HG03064 (cell line): ENCODE measurements around the gene SNTG2.
"Not testable (repeated sequence)": the region's sequence is repeated elsewhere in the genome, so short reads cannot be mapped to it uniquely, and the experiment has no call there.

Experiments
- ATAC-seq: cut with Tn5 transposase; IDR thresholded peaks from one replicate; pipeline ENCODE4 v1.9.1; 2021; ENCODE audit warnings: low read depth; ENCODE audit not compliant: unreplicated experiment

The SNTG2 gene

DNA sequence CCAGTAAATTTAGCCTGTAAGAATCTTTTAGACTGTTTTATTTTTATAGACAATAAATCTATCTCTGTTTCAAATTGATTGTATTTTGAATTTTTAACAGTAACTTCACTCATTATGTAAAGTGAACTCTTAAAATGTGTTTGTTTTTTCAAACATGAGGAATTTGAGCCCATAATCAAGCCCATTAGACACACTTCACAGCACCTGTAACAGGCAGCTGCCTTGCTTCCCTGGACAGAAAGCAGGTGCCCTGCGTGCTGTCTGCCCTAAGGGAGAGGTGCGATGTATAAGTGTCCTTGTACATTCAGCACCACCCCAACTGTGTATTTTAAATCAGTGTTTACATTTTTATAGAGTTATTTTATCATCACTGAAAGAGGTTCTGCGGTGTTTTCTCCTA, 276.1 kb downstream of the SNTG2 start:
- no peak for ATAC-seq

DNA sequence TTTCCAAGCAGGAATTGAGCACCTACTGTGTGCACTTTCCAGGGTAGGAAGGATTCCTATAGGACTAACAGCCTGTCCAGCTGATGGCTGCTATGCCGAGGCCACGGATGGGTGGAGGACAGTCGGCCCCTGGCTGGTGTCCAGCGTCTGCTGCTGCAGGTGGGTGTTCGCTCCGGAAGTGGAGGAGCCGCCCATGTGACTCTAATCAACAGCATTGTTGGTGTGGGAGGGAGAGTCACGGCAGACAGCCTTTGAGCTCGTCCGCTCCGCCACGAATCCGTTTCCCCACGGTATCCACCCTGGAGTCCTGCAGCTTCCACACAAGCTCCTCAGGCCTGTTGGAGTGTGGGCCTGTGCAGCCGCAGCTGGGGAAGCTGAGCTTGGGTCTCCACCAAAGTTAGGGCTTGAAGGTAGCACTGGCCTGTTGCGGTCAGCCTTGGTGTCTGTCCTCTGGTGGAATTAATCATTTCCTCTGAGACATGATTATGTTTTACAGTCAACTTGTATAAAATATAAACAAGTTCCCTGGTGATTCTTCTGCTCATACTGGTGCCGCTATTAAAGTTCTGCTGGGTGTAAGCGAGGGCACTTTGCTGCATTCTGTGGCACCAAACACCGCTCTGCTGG, 276.7 kb downstream of the SNTG2 start:
- no peak for ATAC-seq

- ATAC-seq, result not testable (repeated sequence)
Observed at GRCh38 chr2:1229596-1229995, 278.9 kb downstream of the SNTG2 start.

DNA sequence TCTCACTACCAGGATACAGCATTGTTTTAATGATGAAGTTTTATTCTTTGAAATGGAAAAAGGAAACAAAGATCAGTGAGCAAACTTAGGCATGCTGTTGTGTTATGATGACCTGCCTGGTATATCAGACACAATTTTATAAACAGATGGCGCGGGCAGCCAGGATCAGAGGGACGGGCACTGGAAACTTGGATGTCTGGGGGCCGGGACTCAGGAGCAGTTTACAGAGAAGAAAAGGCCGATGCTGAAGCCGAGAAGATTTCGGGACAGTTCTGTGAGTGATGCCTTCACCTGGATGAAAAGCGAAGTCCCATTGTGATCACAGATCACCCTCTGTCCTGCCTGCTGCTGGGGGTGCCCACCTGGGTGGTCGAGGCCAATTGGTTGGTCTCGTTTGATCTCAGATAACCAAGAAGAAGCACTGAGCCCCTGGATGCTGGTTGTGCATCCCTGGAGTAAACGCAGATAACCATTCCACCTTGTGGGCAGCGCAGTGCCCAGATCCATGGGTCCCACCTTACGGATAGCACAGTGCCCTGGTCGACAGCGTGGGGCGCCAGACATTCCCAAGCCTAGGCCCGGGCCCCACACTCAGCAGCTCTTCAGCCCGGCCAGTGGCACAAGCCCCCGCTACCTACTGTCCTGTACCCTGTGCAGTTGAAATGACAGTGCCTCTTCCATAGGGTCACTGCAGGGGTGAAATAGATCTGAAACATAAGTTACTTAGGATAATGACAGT, 279.7 kb downstream of the SNTG2 start:
- ATAC-seq, result no peak

DNA sequence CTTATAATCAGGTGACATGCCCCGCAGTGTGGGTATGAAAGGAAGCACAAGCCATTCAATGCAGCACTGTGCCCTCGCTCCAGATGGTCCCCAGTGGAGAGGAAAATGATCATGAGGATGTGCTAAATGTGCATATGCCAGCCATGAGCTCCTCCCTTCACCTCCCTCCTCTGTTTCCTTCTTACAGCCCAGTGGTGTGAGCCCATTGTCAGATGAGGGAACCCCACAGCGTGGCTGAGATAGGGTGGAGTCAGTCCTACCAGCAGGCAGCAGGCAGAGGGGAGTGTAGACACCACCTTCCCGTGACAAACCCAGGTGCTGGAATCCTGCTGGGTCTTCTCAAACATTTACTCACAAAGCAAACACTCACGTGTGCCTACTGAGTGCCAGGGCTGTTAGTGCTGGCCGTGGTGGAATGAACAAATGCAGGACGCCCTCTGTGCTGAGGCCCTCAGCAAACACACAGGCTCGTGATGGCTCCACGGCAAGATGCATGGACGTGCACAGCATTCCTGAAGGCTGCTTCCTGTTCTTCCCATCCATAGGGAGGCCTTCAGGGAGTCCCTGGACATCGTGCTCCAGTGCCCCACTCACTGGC, 280.9 kb downstream of the SNTG2 start:
- no peak for ATAC-seq

- no peak for ATAC-seq
Observed at GRCh38 chr2:1233281-1233680, 282.6 kb downstream of the SNTG2 start.

GRCh38 chr2:1234731-1235308, 284.2 kb downstream of the SNTG2 start:
- ATAC-seq, result no peak

- ATAC-seq, result no peak
Observed at GRCh38 chr2:1235806-1236205, 285.2 kb downstream of the SNTG2 start.

GRCh38 chr2:1236606-1237005, 286.0 kb downstream of the SNTG2 start:
- ATAC-seq, result no peak

DNA sequence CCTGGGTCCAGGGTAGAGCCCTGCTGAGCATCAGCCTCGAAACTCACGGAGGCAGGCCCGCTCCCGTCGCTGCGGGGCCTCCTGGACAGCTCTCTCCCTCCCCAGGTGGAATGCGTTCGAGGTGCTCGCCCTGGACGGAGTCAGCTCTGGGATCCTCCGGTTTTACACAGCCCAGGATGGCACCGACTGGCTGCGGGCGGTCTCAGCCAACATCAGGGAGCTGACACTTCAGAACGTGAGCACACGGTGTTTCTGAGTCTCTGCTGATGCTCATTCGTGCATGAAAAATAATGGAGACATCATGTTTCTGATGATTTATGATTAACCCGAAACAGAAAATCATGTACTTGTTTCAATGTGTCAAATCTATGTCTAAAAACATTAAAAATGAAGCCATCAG, 287.1 kb downstream of the SNTG2 start:
- no peak for ATAC-seq

GRCh38 chr2:1238598-1239138, 288.0 kb downstream of the SNTG2 start:
- ATAC-seq, result no peak

- no peak for ATAC-seq
Observed at GRCh38 chr2:1245193-1245592, 294.5 kb downstream of the SNTG2 start.

GRCh38 chr2:1246239-1246638, 295.6 kb downstream of the SNTG2 start:
- no peak for ATAC-seq

GRCh38 chr2:1246991-1247390, 296.3 kb downstream of the SNTG2 start:
- ATAC-seq, result no peak

DNA sequence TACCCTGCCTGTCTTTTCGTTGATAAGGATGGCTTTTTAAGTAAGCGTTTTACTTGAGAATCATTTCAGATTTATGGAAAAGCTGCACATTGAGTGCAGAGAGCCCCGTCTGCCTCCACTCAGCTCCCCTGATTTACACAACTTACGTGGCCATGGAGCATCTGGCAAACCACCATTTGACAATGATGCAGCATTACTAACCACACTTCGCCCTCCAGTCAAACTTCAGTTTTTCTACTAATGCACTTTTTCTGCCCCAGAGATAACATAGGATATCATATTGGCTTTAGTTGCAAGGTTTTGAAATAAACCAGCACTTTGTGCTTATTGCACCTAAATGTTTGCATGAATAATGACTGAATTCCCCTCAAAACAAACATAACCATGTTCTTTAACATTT, 297.5 kb downstream of the SNTG2 start:
- no peak for ATAC-seq

DNA sequence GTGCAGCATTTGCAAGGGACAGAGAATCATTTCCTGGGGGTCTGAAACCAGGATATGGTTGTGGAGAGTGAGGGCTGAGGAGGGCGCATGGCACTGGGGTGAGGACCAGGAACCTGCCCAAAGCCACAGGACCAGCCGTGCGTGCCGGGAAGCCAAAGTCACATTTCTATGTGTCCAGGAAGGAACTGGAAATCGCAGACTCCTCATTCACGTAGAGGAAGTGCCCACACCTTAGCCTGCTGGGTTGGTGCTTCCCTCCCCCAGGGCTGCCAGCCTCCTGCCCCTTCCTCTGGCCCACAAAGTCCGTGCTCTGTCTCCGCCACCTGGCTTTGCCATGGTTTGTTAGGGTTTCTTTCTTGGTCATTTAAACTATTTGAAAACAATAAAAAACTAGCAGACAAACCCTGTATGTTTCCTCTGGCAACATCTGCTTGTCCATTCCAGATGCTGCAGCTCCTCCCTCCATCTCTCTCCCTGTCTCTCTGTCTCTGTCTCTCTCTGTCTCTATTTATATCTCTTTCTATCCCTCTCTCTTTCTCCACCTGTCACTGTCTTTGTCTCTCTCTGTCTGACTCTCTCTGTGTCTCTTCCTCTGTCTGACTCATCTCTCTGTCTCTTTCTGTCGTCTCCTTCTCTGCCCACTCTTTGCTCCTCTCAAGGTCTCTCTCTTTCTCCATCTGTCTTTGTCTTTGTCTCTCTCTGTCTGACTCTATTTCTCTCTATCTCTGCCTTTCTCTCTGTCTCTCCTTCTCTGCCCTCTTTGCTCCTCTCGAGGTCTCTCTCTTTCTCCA, 299.4 kb downstream of the SNTG2 start:
- no peak for ATAC-seq

- no peak for ATAC-seq
Observed at GRCh38 chr2:1251520-1251919, 300.9 kb downstream of the SNTG2 start.

- no peak for ATAC-seq
Observed at GRCh38 chr2:1253629-1254028, 303.0 kb downstream of the SNTG2 start.

GRCh38 chr2:1254662-1255343, 304.2 kb downstream of the SNTG2 start:
- ATAC-seq, result no peak
